Measurements from ENCODE around the gene SORCS1.

SORCS1 gene

DNA sequence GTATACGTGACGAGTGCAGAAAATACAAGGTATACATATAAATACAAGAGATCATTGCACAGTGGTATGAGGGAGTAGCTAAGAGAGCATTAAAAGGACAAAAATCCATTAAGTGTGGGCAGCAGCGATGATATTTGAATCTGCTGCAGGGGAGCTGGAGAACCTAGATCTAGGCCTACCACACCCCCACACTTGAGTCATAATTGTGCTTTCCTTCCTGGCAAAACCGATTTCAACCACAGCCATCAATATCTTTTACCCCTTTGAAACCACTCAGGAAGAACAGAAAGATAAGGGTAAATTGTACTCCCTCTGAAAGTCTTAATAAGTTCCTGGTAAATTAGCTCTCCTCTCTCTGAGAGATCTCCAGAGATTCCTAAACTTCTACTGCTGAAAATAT lies 345.0 kb downstream of the SORCS1 start:
- no peak for ATAC-seq (replicated peaks; ENCODE audit: extremely low read depth, poor library complexity, severe bottlenecking)
- no peaks in the 10 kb centered on the region for H3K36me3 Mint-ChIP-seq (ENCODE audit: insufficient read depth)
- no peaks in the 10 kb centered on the region for H3K27me3 Mint-ChIP-seq
- H3K4me1 Mint-ChIP-seq: no peaks in the 10 kb centered on the region
- H3K27ac Mint-ChIP-seq (ENCODE audit: low read depth): no peak overlapping the region
- H3K9me3 Mint-ChIP-seq: peaks cover 12% of the 10 kb centered on the region
- no peak overlapping the region for H3K4me3 Mint-ChIP-seq
- DNase-seq (ENCODE audit: low spot score in 2 of 2): no peak

DNA sequence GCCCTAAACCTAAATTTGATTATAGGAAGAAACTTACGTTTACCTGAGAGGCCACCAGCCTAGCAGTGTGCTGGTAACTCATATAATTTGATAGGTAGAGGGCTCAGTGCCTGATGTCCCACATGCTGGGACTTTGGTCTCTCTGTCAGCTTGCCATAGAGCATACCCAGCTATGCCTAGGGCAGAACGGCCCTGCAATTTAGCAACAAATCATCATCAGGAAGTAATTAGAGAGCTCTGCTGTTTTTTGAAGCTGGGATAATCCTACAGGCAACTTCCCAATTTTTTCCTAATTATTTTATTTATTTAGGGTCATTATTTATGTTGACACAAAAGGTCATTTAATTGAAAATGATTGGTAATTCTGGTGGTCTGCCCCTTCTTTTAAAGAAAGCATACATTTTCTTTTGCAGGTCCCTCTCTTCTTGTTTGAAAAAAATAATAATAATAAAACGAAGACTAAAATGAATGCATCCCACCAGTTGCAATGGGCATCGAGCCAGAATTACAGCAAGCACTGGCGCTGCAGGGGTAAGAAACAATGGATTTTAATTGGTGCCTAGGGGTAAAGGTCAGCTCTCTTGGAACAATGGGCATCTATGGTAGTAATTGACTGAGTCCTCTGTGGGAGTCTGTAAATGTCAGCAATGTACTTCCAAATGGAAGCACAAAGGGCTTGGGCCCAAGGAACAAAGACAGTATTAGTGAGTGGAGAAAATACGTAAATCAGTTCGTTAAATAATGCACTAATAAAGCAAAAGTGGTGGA lies 348.0 kb downstream of the SORCS1 start:
- no peak for ATAC-seq (replicated peaks; ENCODE audit: extremely low read depth, poor library complexity, severe bottlenecking)
- Mint-ChIP-seq H3K9me3 (peaks cover 12% of the 10 kb centered on the region), H3K27ac (ENCODE audit: low read depth) (no peak overlapping the region), H3K27me3 (no peaks in the 10 kb centered on the region), H3K4me3 (no peak overlapping the region), H3K4me1 (no peaks in the 10 kb centered on the region), H3K36me3 (ENCODE audit: insufficient read depth) (no peaks in the 10 kb centered on the region)
- DNase-seq (ENCODE audit: low spot score in 2 of 2): no peak

DNA sequence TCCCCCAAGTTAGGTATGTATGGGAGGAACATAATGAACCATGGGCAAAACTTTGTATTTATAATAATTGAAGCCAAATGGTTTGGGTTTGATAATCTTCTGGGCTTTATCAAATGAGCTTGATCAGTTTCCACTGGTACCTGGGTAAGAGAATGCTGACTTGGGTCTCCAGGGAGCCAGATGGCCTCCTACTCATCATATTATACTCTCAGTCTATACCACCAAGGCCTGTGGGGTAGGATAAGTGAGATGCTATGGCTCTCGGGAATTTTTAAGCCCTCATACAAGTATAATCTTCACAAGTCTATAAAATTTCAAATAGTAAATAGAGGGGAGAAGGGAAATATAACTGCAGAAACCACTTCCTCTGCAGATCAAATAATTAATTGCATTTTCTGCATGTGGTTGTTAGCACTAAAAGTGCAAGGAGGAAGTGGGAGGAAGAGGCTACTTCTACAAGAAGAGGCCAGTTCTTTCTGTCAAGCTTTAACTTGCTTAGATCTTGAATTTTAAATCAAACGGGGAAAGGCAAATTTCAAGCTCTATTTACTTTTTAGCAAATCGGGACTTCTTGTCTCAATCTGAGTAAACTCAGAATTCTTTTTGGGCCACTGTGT lies 349.0 kb downstream of the SORCS1 start:
- H3K4me3 Mint-ChIP-seq: no peak overlapping the region
- DNase-seq (ENCODE audit: low spot score in 2 of 2): no peak
- H3K36me3 Mint-ChIP-seq (ENCODE audit: insufficient read depth): no peaks in the 10 kb centered on the region
- H3K27me3 Mint-ChIP-seq: no peaks in the 10 kb centered on the region
- H3K9me3 Mint-ChIP-seq: peaks cover 12% of the 10 kb centered on the region
- ATAC-seq (replicated peaks; ENCODE audit: extremely low read depth, poor library complexity, severe bottlenecking): no peak
- no peak overlapping the region for H3K27ac Mint-ChIP-seq (ENCODE audit: low read depth)
- no peaks in the 10 kb centered on the region for H3K4me1 Mint-ChIP-seq

DNA sequence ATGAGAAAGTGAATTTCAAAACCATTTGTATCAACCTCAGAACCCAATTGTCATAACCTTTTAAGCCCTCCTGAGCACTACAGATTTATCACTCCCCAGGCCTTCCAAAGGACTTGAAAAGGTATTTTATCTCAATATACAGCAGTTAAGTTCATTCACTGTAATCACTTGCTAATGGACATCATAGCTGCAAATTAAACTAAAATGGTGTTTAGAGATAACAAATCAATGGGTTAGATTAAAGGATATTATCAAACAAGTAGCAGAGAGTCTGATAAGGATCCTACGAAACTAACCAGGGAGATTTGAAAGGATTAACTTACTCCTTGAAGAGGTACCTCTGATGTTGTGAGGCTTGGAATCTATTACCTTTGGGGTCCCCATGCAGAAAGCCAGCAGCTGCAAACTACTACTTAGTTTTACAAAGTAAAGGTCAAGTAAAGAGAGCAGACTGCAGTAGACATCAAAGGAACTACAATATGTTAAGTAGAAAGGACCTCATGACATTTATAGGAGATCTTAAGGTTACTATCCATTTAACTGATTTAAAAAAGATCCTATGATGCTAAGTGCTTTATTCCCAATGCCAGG lies 359.4 kb downstream of the SORCS1 start:
- Mint-ChIP-seq H3K9me3 (no peaks in the 10 kb centered on the region), H3K4me3 (no peak overlapping the region)
- ATAC-seq (replicated peaks; ENCODE audit: extremely low read depth, poor library complexity, severe bottlenecking): no peak

DNA sequence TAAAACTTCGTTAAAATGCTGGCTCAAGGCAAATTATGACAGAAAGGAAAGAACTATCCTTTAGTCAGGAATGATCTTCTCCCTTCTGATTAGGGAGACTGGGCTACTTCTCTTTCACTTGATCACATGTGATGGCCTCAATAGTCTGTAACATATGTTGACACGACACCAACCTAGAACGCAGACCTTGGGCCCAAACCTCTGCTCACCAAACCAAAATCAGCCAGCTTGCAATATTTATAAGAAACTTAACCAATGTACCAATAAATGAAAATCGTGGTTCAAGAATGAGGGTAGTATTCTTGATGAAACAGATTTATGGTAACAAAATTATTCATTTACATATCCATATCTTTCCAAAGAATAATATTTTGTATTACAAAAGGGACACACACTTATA lies 361.6 kb downstream of the SORCS1 start:
- H3K4me3 Mint-ChIP-seq: no peak overlapping the region
- no peaks in the 10 kb centered on the region for H3K4me1 Mint-ChIP-seq
- DNase-seq (ENCODE audit: low spot score in 2 of 2) (no peak), ATAC-seq (replicated peaks; ENCODE audit: extremely low read depth, poor library complexity, severe bottlenecking) (no peak)
- H3K27me3 Mint-ChIP-seq: no peaks in the 10 kb centered on the region
- H3K36me3 Mint-ChIP-seq (ENCODE audit: insufficient read depth): no peaks in the 10 kb centered on the region
- no peaks in the 10 kb centered on the region for H3K9me3 Mint-ChIP-seq
- H3K27ac Mint-ChIP-seq (ENCODE audit: low read depth): no peak overlapping the region

More for the DNA sequence above, 359.4 kb downstream of the SORCS1 start:
- no peak overlapping the region for H3K27ac Mint-ChIP-seq (ENCODE audit: low read depth)
- no peaks in the 10 kb centered on the region for H3K4me1 Mint-ChIP-seq
- no peaks in the 10 kb centered on the region for H3K36me3 Mint-ChIP-seq (ENCODE audit: insufficient read depth)
- DNase-seq (ENCODE audit: low spot score in 2 of 2): no peak
- no peaks in the 10 kb centered on the region for H3K27me3 Mint-ChIP-seq

DNA sequence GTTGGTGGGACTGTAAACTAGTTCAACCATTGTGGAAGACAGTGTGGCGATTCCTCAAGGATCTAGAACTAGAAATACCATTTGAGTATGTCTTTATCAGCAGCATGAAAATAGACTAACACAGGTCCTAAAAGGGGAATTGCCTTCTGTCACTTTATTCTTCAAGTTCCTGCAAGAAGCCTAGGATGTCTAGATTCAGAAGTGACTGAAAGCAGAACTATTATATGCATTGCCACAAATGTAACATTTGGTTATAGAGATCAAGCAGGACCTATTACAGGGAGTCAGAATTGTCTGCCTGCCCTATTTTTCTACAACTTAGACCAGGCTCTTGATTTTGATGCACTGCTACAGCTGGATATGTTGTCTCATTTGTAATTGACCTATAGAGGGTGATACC lies 364.7 kb downstream of the SORCS1 start:
- Mint-ChIP-seq H3K27me3 (no peaks in the 10 kb centered on the region), H3K27ac (ENCODE audit: low read depth) (no peak overlapping the region), H3K36me3 (ENCODE audit: insufficient read depth) (no peaks in the 10 kb centered on the region), H3K4me3 (no peak overlapping the region), H3K4me1 (no peaks in the 10 kb centered on the region), H3K9me3 (no peaks in the 10 kb centered on the region)
- no peak for ATAC-seq (replicated peaks; ENCODE audit: extremely low read depth, poor library complexity, severe bottlenecking)
- no peak for DNase-seq (ENCODE audit: low spot score in 2 of 2)

DNA sequence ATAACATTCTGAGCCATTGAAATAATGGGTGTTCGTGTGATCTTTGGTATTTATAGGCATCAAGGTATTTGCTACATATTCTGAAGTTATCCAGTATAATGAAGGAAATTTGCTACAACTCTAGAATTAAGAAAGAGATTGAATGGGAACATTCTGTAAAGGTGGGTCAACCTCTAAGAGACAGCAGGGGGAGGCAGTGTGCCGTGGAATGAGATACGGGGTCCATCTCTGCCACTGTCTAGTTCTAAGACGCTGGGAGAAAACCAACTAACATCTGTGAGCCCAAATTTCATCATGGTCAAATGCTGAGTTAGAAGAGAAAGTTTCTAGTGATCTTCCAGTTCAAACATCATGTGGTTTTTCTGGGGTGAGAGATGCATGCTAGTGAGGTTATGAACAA lies 368.9 kb downstream of the SORCS1 start:
- Mint-ChIP-seq H3K4me1 (no peaks in the 10 kb centered on the region), H3K27ac (ENCODE audit: low read depth) (no peak overlapping the region), H3K27me3 (no peaks in the 10 kb centered on the region), H3K9me3 (no peaks in the 10 kb centered on the region), H3K4me3 (no peak overlapping the region), H3K36me3 (ENCODE audit: insufficient read depth) (no peaks in the 10 kb centered on the region)
- no peak for DNase-seq (ENCODE audit: low spot score in 2 of 2)
- no peak for ATAC-seq (replicated peaks; ENCODE audit: extremely low read depth, poor library complexity, severe bottlenecking)

DNA sequence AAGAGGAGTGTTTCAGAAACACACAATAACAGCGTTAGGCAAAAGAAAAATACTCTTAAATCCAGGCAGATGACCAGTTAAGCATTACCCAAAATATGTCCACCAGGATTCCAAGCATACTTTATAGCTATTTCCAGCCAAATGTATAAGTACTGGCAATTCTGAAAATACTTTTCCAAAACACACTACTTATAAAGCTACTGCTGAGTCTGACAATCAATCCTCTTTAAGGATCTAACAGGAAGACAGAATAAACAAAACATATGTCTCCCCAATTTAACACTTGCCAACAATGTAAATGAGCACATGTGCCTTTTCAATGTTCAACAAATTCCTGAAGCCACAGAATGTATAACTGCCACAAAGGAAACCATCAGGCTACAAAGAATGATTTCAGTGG lies 370.9 kb downstream of the SORCS1 start:
- no peaks in the 10 kb centered on the region for H3K36me3 Mint-ChIP-seq (ENCODE audit: insufficient read depth)
- DNase-seq (ENCODE audit: low spot score in 2 of 2) (no peak), ATAC-seq (replicated peaks; ENCODE audit: extremely low read depth, poor library complexity, severe bottlenecking) (no peak)
- H3K27ac Mint-ChIP-seq (ENCODE audit: low read depth): no peak overlapping the region
- no peaks in the 10 kb centered on the region for H3K27me3 Mint-ChIP-seq
- H3K4me3 Mint-ChIP-seq: no peak overlapping the region
- peaks cover 6% of the 10 kb centered on the region for H3K9me3 Mint-ChIP-seq
- no peaks in the 10 kb centered on the region for H3K4me1 Mint-ChIP-seq

DNA sequence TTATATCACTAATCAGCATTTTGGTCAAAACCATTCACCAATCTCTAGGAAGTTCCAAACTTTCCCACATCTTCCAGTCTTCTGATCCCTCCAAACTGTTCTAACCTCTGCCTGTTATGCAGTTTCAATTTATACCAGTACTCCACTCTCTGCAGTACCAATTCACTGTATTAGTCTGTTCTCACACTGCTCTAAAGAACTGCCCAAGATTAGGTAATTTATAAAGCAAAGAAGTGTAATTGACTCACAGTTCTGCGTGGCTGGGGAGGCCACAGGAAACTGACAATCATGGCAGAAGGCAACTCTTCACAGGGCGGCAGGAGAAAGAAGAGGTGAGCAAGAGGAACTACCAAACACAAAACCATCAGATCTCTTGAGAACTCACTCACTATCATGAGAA lies 374.9 kb downstream of the SORCS1 start:
- no peak for ATAC-seq (replicated peaks; ENCODE audit: extremely low read depth, poor library complexity, severe bottlenecking)
- Mint-ChIP-seq H3K4me1 (no peaks in the 10 kb centered on the region), H3K4me3 (no peak overlapping the region), H3K36me3 (ENCODE audit: insufficient read depth) (peaks cover 2% of the 10 kb centered on the region), H3K27ac (ENCODE audit: low read depth) (no peak overlapping the region), H3K27me3 (no peaks in the 10 kb centered on the region), H3K9me3 (peaks cover 10% of the 10 kb centered on the region)
- no peak for DNase-seq (ENCODE audit: low spot score in 2 of 2)

DNA sequence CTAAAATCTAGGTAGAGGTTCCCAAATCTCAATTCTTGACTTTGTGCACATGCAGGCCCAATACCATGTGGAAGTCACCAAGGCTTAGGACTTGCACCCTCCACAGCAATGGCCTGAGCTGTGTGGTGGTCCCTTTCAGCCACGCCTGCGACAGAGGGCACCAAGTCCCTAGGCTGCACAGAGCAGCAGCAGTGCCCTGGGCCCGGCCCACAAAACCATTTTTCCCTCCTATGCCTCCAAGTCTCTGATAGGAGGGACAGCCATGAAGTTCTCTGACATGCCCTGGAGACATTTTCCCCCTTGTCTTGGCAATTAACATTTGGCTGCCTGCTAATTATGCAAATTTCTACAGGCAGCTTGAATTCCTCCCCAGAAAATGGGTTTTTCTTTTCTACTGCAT lies 375.5 kb downstream of the SORCS1 start:
- Mint-ChIP-seq H3K36me3 (ENCODE audit: insufficient read depth) (peaks cover 2% of the 10 kb centered on the region), H3K27ac (ENCODE audit: low read depth) (no peak overlapping the region), H3K4me1 (no peaks in the 10 kb centered on the region), H3K4me3 (no peak overlapping the region), H3K9me3 (peaks cover 10% of the 10 kb centered on the region), H3K27me3 (no peaks in the 10 kb centered on the region)
- no peak for ATAC-seq (replicated peaks; ENCODE audit: extremely low read depth, poor library complexity, severe bottlenecking)
- no peak for DNase-seq (ENCODE audit: low spot score in 2 of 2)

DNA sequence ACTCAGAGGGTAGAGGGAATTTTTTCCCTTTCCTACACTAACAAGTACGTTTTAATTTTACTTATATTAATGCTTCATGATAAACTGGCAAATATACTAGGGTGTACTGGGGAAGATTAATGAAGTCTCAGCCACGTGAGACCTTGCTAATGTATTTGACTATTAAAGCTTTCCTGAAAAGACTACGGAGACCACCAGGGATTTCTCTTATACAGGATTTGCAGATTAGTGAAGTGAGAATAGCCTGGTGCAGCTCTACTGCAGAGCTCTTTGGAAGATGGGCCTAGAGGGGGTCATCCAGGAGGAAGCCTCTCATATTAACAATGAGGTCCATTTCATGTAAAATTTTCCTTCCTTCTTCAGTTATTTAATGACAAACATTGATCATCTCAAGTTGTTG lies 379.0 kb downstream of the SORCS1 start:
- H3K27me3 Mint-ChIP-seq: no peaks in the 10 kb centered on the region
- H3K9me3 Mint-ChIP-seq: peaks cover 10% of the 10 kb centered on the region
- no peak overlapping the region for H3K4me3 Mint-ChIP-seq
- no peak for ATAC-seq (replicated peaks; ENCODE audit: extremely low read depth, poor library complexity, severe bottlenecking)
- DNase-seq (ENCODE audit: low spot score in 2 of 2): no peak
- H3K4me1 Mint-ChIP-seq: no peaks in the 10 kb centered on the region
- peaks cover 2% of the 10 kb centered on the region for H3K36me3 Mint-ChIP-seq (ENCODE audit: insufficient read depth)
- H3K27ac Mint-ChIP-seq (ENCODE audit: low read depth): no peak overlapping the region

DNA sequence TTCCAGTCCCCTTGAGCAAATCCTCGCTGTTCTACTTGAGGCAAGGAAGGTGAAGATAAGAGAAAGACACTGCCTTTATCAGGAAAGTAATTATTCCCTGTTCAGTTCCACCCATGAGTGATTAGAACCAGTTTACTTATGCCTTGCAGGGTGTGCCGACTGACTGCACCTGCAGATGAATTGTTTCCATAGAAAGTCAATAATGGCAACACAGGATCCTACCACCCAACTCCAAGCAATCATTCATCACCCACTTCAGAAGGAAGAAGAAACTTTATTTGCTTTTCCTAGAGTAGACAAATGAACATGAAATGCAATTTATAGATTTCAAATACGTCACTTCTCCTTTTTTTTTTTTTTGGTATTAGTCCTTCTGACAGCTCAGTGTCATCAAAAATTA lies 383.9 kb downstream of the SORCS1 start:
- H3K27me3 Mint-ChIP-seq: no peaks in the 10 kb centered on the region
- H3K4me1 Mint-ChIP-seq: no peaks in the 10 kb centered on the region
- H3K27ac Mint-ChIP-seq (ENCODE audit: low read depth): no peak overlapping the region
- DNase-seq (ENCODE audit: low spot score in 2 of 2) (no peak), ATAC-seq (replicated peaks; ENCODE audit: extremely low read depth, poor library complexity, severe bottlenecking) (no peak)
- H3K4me3 Mint-ChIP-seq: no peak overlapping the region
- no peaks in the 10 kb centered on the region for H3K9me3 Mint-ChIP-seq
- no peaks in the 10 kb centered on the region for H3K36me3 Mint-ChIP-seq (ENCODE audit: insufficient read depth)

DNA sequence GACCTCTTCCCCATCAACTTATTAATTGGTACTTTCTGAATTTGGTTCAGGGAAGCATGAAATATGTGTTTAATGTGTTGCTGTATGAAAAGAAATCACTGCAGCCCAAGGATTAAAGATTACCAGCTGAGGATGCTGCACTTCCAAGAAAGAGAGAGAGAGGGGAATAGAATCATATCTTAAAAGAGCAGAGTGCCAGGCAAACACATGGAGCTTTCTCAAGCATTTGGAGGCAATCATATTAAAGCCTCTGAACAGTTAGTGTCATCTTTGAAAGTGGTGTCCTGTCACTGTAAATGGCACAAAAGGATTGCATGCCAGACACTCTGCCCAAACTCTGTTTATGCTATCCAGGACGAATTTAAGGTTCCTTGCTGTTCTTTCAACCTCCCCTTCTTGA lies 386.7 kb downstream of the SORCS1 start:
- Mint-ChIP-seq H3K36me3 (ENCODE audit: insufficient read depth) (no peaks in the 10 kb centered on the region), H3K27ac (ENCODE audit: low read depth) (no peak overlapping the region), H3K4me3 (no peak overlapping the region), H3K4me1 (no peaks in the 10 kb centered on the region), H3K27me3 (no peaks in the 10 kb centered on the region), H3K9me3 (no peaks in the 10 kb centered on the region)
- DNase-seq (ENCODE audit: low spot score in 2 of 2) (no peak), ATAC-seq (replicated peaks; ENCODE audit: extremely low read depth, poor library complexity, severe bottlenecking) (no peak)
